ENCODE data around the gene WHRN. TPM values are rescaled to one million over a fixed set of nuclear protein-coding genes. Genes with fewer than 3 reads are reported as not detected.

Gene WHRN
- total RNA-seq, 4 donors from 2014 or later = 0.82 to 4.1 (median 2.3) TPM

GRCh38 chr9:114372921-114373448, 132.3 kb downstream of the WHRN start:
- TF ChIP-seq CTCF (IDR thresholded peaks at IDR 0.05; ENCODE audit: low read depth) = no peak

- no peak for TF ChIP-seq CTCF (IDR thresholded peaks at IDR 0.05; ENCODE audit: low read depth)
Observed at GRCh38 chr9:114371973-114372917, 133.0 kb downstream of the WHRN start.

- TF ChIP-seq CTCF (IDR thresholded peaks at IDR 0.05; ENCODE audit: low read depth) = no peak
Observed at GRCh38 chr9:114371343-114371944, 133.8 kb downstream of the WHRN start.

- no peak for TF ChIP-seq CTCF (IDR thresholded peaks at IDR 0.05; ENCODE audit: low read depth)
Observed at GRCh38 chr9:114370968-114371320, 134.3 kb downstream of the WHRN start.

- TF ChIP-seq CTCF (IDR thresholded peaks at IDR 0.05; ENCODE audit: low read depth) = no peak
Observed at GRCh38 chr9:114370251-114370967, 134.9 kb downstream of the WHRN start.

- no peak for TF ChIP-seq CTCF (IDR thresholded peaks at IDR 0.05; ENCODE audit: low read depth)
Observed at GRCh38 chr9:114369216-114370130, 135.8 kb downstream of the WHRN start.
